SKM-1 treated with dmso at 0.1 percent for 144 hours (cell line): ENCODE data around the gene CETP.
A peak's percentile ranks its signal among the peaks of the same experiment; 100 is the strongest.
"Not testable (repeated sequence)": the region's sequence is repeated elsewhere in the genome, so short reads cannot be mapped to it uniquely, and the experiment has no call there.

ENCODE experiments used
- DNase-seq: peaks from one replicate; lab custom pipeline; 2025; ENCODE audit not compliant: unreplicated experiment; lab: John Stamatoyannopoulos, UW

Gene CETP

DNA sequence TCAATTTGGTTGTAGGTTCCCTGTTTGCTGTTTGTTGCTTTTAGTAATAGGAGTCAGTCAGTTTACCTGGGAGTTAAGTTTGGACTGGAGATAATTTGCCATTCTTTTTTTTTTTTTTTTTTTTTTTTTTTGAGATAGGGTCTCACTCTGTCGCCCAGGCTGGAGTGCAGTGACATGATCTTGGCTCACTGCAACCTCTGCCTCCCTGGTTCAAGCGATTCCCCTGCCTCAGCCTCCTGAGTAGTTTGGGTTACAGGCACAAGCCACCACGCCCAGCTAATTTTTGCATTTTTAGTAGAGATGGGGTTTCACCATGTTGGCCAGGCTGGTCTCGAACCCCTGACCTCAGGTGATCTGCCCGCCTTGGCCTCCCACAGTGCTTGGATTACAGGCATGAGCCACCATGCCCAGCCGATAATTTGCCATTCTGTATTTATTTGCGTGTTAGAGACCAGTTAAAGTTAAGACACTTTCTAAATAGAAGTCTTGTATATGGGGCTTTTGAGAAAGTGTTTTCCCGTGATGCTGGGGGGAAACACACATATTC is 27.1 kb upstream of the CETP start:
- DNase-seq, result not testable (repeated sequence)

DNA sequence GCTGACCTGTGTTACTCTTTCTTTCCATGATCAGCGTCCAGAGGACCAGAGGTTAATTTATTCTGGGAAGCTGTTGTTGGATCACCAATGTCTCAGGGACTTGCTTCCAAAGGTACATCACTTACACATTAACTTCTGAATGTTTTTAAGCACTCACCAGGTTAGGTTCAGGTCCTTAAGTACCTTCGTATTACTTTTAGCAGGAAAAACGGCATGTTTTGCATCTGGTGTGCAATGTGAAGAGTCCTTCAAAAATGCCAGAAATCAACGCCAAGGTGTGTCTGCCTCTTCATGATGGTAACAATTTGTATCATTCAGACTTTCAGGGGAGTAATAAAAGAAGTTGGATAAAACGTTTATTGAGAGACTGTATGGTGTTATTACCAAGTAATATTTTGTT is 26.5 kb upstream of the CETP start:
- DNase-seq, result no peak

DNA sequence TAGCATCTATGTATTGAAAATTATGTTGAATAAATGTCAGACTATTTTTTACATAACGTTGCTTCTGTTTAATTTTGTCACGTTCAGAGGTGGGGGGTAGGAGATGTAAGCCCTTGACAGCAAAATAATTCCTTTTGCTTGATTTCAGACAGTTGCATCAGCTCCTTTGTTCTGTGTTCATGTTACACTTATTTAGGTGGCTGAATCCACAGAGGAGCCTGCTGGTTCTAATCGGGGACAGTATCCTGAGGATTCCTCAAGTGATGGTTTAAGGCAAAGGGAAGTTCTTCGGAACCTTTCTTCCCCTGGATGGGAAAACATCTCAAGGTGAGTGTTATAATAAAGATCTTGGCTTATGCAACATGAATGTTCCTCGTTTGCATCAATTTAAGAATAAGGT is 25.3 kb upstream of the CETP start:
- no peak for DNase-seq

DNA sequence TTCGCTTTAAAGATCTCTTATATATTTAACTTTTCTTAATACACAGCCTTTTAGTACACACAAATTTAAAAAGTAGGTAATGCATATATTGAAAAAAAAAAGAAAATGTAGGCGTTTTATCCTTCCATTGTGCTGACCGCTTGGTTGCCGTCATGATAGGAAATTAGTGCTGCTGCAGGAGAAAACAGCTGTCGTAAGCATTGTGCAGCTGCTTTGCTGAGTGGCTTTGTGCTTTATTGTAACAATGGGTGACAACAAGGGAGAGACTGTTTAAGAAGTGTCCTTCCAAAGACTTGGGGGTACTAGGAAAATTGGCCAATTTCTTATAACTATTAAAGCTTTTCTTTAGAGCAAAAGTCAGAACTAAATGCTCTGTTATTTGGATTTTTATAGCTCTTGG is 24.8 kb upstream of the CETP start:
- no peak for DNase-seq

DNA sequence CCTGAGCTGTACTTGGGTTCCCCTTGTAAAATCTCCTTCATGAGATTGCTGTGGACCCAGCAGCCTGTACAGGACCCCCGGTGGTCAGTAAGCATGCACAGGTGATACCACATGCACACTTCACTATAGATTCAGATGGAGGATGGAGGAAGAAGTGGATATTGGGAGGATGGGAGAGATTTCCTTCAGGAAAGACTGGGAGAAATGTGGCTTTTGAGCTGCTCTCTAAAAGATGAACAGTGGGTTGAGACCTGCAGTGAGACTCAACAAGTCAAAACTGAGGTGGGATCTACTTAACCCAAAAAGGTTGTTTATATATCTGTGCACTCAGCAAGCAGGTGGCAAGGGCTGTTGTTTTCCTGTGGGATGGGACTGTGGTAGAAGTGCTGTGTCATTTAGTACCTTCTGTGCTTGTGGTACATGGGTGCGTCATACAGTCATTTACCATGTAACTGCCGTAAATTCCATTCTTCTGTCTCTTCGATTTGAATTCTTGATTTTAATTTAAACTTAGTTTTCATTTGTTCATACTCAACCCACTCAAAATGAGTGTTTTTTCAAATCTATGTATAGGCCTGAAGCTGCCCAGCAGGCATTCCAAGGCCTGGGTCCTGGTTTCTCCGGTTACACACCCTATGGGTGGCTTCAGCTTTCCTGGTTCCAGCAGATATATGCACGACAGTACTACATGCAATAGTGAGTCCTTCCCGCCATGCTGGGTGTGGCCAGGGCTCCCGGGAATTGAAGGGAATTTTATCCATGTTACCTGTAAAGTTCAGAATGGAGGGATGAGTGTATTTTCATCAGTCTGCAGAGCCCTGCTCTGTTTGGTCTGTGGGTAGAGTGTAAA is 22.9 kb upstream of the CETP start:
- no peak for DNase-seq

DNA sequence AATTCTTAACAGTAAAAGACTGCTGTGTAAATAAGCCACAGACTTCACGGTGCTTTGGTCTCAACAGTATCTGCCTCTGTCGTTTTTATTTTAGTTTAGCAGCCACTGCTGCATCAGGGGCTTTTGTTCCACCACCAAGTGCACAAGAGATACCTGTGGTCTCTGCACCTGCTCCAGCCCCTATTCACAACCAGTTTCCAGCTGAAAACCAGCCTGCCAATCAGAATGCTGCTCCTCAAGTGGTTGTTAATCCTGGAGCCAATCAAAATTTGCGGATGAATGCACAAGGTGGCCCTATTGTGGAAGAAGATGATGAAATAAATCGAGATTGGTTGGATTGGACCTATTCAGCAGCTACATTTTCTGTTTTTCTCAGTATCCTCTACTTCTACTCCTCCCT is 21.9 kb upstream of the CETP start:
- no peak for DNase-seq

DNA sequence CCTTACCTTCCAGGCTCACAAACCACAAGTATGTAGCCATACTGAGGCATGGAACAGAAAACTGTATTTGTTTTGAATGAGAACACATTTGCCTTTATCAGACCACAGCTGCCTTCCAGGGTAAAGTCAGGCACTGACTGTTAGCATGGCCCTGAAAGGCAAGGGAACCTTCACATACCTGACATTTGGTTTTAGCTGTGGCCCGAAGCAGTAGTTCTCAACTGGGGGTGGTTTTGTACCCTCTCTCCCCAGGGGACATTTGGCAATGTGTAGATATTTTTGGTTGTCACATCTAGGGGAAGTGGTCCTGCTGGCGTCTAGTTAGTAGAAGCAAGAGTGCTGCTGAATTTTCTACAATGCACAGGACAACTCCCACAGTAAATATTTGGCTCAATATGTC is 20.7 kb upstream of the CETP start:
- DNase-seq, result peak; percentile 14

DNA sequence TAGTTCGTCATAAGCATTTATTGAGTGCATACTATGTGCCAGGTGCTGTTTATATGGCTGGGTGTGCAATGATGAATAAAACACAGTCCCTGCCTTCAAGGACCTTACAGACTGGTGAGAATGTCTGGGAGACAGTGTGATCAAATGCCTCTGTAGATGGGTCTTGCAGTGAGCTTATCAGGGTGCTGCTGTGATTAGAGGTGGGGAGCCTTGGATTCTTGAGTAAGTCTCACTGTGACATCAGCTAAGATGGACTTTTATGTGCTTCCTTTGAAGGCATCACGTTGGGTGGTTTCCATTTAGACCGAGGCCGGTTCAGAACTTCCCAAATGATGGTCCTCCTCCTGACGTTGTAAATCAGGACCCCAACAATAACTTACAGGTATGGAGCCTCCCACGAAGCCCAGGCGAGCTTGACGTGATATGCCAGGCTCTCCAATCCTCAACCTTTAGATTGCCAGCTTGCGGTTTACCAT is 19.9 kb upstream of the CETP start:
- no peak for DNase-seq

DNA sequence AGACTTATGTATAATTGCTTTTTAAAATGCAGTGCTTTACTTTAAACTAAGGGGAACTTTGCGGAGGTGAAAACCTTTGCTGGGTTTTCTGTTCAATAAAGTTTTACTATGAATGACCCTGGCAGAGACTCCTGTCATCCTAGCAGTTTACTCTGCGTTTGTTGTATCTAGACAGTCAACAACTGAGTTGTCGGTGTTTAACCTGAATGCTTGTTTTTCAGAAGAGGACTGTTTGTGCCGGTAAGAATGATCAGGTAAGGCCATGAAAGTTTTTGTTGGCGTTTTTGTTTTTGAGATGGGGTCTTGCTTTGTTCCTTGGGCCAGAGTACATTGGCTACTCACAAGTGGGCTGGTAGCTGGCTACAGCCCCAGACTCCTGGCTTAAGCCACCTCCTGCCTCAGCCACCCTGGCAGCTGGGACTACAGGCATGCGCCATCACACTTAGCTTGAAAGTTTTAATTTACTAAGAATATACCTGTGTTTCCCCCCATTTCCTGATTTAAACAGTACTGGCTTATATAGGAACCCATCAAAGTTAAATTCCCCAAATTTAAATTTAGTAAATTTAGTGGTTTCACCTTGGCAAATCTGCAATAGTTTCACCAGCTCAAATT is 17.9 kb upstream of the CETP start:
- no peak for DNase-seq

DNA sequence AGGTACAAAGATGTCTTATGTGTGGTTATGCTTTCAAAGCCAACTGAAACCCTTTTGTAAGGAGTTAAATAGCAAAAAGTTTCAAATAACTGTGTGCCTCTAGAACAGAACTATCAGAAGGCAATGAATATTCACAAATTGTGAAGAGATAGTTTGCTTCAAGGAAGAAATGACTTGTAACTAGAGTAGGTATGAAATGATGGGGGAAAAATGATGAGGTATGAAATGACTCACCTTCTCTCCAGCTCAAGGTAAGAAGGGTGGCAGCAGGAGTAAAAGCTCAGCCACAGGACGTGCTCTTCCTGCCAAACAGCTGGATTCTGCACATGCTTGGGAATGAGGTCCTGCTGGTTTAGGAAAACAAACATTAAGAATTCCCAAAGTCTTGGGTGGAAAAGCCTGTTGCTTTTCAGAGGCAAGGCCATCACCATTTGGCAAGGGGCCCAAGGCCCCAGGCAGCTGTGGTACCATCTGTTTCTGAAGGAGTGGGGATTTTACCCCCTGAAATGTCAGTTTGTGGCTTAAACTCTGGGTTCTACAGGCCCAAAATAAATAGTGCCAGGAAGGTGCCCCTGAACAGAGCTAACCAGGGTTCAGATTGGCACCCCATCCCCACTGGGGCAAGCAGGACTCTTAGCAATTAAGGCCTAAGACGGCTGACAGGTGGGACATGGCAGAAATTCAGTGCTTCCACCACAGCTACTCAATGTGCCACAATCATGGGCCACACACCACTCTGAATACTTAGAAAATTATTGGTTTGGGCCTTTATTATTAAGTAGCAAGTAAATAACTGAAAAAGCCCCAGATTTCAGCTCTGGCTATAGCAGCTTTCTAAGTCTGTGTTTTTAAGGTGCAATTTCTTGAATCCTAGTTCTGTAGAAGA is 16.6 kb upstream of the CETP start:
- DNase-seq, result no peak

DNA sequence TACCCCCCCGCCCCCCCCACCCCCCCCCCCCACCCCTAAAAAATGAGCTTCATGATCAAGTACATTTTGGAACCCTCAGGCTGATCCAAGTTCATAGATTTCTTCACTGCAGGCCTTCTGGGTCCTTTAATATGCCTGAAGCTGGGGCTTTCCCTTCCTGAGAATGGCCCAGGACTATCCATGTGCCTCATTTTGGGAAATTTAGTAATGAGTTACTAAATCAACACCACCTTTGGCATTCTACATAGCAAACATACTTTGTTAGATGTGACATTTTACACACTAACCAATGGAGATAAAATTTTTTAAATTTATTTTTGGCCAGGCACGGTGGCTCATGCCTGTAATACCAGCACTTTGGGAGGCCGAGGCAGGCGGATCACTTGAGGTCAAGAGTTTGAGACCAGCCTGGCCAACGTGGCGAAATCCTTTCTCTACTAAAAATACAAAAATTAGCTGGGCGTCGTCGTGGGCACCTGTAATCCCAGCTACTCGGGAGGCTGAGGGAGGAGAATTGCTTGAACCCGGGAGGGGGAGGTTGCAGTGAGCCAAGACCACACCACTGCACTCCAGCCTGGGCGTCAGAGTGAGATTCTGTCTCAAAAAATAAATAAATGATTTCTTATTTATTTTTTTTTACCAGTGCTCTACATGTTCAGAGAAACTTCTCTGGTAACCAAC is 15.8 kb upstream of the CETP start:
- no peak for DNase-seq

DNA sequence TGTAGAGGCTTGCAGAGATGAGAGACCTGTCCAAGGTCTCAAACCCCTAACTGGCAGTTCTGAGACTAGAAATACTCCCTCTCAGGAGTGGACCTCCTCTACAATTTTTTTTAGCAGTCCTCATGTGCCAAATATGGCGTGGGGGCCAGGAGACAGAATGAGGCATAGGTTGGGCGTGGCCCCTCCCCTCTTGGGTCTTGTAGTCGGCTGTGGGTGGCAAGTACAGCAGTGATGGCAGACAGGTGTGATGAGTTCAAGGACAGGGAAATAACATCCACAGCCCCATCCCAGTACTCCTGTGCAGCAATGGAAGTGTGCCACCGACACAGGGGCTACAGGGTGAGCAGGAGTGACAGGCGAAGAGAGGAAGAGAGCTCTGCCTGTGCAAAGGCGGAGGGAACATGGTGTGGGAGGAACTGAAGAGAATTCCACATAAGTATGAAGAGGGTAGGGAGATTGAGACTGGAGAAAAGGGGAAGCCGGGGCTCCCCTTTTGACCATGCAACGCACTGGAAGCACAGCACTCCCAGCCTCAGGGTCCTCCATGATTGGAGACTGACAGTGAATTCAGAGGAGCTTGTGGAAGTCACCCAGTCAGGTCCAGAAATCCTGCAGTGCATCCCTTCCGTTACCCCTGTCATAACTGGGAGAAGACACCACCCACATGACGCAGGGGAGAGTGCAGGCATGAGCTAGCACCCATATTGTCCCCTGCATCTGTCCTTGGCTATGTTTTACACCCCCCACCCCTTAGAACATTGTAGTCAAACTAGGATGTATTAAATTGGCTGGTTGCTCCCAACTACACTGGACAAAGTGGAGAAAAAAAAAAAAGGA is 14.8 kb upstream of the CETP start:
- no peak for DNase-seq

DNA sequence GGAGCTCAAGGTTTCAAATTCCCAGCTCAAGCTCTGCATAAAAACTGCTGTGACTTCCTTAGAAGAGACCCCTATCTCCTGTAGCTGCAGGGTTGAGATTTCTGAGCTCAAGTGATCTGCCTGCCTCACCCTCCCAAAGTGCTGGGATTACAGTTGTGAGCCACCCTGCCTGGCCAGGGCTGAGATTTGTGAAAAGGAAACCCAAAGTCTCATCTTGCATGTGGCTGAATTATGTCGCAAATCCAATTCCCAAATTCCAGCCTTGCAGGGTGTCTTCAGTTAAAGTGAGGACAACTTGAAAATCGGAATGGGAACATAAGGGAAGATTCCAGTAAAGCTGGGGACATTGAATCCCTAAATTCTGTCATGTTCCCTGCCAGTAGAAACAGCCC is 14.2 kb upstream of the CETP start:
- no peak for DNase-seq

DNA sequence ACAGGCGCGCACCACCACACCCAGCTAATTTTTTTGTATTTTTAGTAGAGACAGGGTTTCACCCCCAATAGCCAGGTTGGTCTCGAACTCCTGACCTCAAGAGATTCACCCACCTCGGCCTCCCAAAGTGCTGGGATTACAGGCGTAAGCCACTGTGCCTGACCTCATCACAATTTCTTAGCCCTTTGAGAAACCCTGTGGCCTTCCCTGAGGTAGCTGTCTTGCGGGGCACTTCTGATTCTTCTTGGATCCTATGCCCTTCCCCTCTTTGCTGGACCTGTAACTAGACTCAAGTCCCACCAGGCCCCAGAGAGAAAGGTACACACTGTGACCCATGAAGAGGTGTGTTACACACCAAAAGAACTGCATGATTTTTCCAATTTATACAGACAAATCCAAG is 13.5 kb upstream of the CETP start:
- no peak for DNase-seq

DNA sequence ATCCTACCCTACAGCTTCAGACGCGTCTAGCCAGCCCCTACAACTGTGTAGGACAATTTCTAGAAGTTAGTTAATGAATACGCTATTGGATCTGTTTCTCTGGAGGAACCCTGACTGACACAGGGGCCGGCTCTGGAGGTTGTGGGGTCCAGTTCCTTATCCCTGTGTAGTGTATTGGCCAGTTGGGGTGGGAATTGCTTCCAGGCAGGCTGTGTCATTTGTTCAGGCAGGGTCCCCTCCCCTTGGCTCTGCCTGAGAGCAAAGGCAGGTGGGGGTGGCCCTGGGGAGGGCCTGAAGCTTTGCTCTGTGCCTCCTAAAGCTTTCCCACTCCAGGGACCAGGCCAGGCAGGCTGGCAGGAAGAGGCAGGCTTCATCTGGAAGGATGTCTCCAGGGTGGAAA is 11.7 kb upstream of the CETP start:
- DNase-seq, result no peak

DNA sequence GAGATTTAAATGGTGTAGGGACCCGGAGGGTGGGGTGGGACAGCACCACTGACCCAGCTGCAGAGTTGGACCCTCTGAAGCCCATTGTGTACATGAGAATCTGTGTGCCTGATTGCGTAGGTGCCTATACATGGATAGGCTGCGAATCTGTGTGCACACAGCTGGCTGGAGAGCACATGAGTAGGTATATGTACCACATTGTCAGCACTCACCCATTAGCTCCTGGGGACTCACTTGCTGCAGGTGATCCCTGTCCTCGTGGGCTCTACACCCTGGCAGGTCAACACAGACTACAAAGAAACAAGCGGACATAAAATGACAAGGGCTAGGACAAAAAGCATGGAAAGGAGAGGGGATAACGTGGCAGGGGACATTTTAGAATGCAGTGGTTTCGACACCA is 11.3 kb upstream of the CETP start:
- DNase-seq, result no peak

DNA sequence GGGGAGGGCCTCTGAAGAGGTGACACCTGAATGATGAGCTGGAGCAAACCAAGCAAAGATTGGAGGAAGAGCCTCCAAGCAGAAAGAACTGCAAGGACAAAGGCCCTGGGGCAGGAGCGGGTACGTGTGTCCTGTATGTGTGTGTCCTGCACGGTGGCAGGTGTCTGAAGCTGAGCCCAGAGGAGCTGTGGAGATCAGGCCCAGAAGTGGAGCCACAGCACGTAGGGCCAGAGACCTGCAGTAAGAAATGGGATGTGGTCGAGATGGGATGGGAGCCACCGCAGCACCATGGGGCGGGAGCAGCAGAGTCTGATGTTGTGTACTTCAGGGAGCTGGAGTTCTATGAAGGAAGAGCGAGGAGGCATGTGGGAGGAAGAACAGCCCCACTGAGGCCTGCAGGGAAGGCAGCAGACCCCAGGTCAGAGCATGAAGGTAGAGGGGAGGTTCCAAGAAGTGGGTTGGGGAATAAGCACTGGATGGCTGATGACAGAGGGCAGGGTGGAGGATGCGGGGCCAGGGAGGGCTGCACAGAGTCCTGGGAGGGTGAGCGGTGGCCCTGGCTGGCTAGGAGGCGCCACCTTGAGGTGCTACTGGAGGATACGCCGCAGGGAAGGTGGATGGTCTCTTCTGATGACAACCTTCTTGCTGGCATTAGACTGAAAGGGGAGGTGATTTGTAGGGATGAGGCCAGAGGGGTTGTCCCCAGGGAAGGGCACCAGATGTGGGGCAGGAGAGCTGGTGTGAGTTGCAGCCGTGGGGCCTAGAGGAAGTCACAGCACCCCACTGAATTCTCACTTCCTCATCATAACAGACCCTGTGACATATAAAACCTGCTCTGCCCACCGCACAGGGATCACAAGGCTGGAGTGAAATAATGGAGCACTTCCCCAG is 10.6 kb upstream of the CETP start:
- peak; percentile 75 for DNase-seq

DNA sequence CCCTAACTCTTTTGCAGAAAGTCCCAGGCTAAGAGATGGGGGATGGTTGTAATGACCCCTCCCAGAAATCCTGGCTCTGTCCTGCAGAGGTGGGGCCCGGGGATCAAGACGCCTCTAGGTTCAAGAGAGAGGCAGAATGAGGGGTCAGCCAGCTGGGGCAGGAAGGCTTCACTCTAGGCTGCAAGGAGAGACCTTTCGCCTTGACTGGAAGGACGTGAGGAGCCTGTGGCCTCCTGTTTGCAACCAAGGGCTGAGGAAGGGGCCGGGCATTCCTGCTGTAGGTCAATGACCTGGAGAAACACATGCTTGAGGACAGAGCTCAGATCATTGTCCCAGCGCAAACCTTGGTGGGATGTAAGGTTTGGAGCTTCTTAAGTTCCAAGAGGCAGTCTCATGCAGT is 8.7 kb upstream of the CETP start:
- DNase-seq, result no peak

DNA sequence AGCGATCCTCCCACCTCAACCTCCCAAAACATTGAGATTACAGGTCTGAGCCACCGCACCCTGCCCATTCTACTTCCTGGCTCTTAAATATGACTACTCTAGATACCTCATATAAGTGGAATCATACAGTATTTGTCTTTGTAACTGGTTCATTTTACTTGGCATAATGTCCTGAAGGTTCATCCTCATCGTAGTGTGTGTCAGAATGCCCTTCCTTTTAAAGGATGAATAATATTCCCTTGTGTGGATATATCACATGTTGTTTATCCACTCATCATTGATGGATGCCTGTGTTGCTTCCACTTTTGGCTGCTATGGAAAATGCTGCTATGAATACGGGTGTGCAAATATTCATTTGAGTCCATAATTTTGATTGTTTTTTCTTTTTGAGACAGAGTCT is 5.7 kb upstream of the CETP start:
- DNase-seq, result no peak
